ENCODE results near the gene FAM72B.
A peak's percentile ranks its signal among the peaks of the same experiment; 100 is the strongest.
"Not testable (repeated sequence)": the region's sequence is repeated elsewhere in the genome, so short reads cannot be mapped to it uniquely, and the experiment has no call there.

FAM72B gene

GRCh38 chr1:121184290-121185127 is at the start of gene FAM72B, which contains the start of gene SRGAP2C:
Gene FAM72B, minus strand, starts transcription at chr1:121184340. Its CDS starts 851 bp downstream, at chr1:121183489.
Gene SRGAP2C, plus strand, starts transcription at chr1:121184975. Its CDS starts 2,472 bp downstream, at chr1:121187447.
- not testable (repeated sequence) for H3K27me3 ChIP-seq (ENCODE audit: control insufficient read depth in 5 of 5, insufficient read depth in 4 of 5, low read length in 5 of 5); H3K36me3 ChIP-seq (ENCODE audit: control insufficient read depth in 5 of 5, insufficient read depth in 5 of 5, low read length in 5 of 5); H3K9ac ChIP-seq (ENCODE audit: low read length in 5 of 5); H3K27ac ChIP-seq (ENCODE audit: low read depth, low read length); H3K4me1 ChIP-seq (ENCODE audit: control insufficient read depth in 5 of 5, insufficient read depth in 5 of 5, low read length in 5 of 5); H3K9me3 ChIP-seq (ENCODE audit: control insufficient read depth in 5 of 5, low read length in 5 of 5)
- H3K4me3 ChIP-seq (ENCODE audit: low read depth in 1 of 5, low read length in 5 of 5), result peak within 1 kb of the TSS in 3 of 5 donors; percentile 11 to 52 (median 18)

GRCh38 chr1:121232445-121233125 is 48.4 kb upstream of the FAM72B start:
- H3K9me3 ChIP-seq (ENCODE audit: control insufficient read depth in 5 of 5, low read length in 5 of 5); H3K27ac ChIP-seq (ENCODE audit: low read depth, low read length); H3K36me3 ChIP-seq (ENCODE audit: control insufficient read depth in 5 of 5, insufficient read depth in 5 of 5, low read length in 5 of 5); H3K4me3 ChIP-seq (ENCODE audit: low read depth in 1 of 5, low read length in 5 of 5); H3K9ac ChIP-seq (ENCODE audit: low read length in 5 of 5); H3K4me1 ChIP-seq (ENCODE audit: control insufficient read depth in 5 of 5, insufficient read depth in 5 of 5, low read length in 5 of 5); H3K27me3 ChIP-seq (ENCODE audit: control insufficient read depth in 5 of 5, insufficient read depth in 4 of 5, low read length in 5 of 5): not testable (repeated sequence)

DNA sequence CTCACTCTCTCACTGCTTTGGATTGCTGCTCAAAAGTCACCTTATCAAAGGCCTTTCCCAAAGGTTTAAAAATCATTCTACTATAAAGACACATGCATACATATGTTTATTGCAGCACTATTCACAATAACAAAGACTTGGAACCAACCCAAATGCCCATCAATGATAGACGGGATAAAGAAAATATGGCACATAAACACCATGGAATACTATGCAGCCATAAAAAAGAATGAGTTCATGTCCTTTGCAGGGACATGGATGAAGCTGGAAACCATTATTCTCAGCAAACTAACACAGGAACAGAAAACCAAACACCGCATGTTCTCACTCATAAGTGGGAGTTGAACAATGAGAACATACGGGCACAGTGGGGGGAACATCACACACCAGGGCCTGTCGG is 46.5 kb upstream of the FAM72B start:
- not testable (repeated sequence) for H3K27ac ChIP-seq (ENCODE audit: low read depth, low read length); H3K27me3 ChIP-seq (ENCODE audit: control insufficient read depth in 5 of 5, insufficient read depth in 4 of 5, low read length in 5 of 5); H3K36me3 ChIP-seq (ENCODE audit: control insufficient read depth in 5 of 5, insufficient read depth in 5 of 5, low read length in 5 of 5); H3K9ac ChIP-seq (ENCODE audit: low read length in 5 of 5); H3K4me1 ChIP-seq (ENCODE audit: control insufficient read depth in 5 of 5, insufficient read depth in 5 of 5, low read length in 5 of 5); H3K9me3 ChIP-seq (ENCODE audit: control insufficient read depth in 5 of 5, low read length in 5 of 5); H3K4me3 ChIP-seq (ENCODE audit: low read depth in 1 of 5, low read length in 5 of 5)

- not testable (repeated sequence) for H3K9ac ChIP-seq (ENCODE audit: low read length in 5 of 5); H3K27me3 ChIP-seq (ENCODE audit: control insufficient read depth in 5 of 5, insufficient read depth in 4 of 5, low read length in 5 of 5); H3K4me3 ChIP-seq (ENCODE audit: low read depth in 1 of 5, low read length in 5 of 5); H3K36me3 ChIP-seq (ENCODE audit: control insufficient read depth in 5 of 5, insufficient read depth in 5 of 5, low read length in 5 of 5); H3K27ac ChIP-seq (ENCODE audit: low read depth, low read length); H3K4me1 ChIP-seq (ENCODE audit: control insufficient read depth in 5 of 5, insufficient read depth in 5 of 5, low read length in 5 of 5); H3K9me3 ChIP-seq (ENCODE audit: control insufficient read depth in 5 of 5, low read length in 5 of 5)
Measured at GRCh38 chr1:121227544-121228330, 43.6 kb upstream of the FAM72B start.

GRCh38 chr1:121226925-121227324 is 42.8 kb upstream of the FAM72B start:
- not testable (repeated sequence) for H3K36me3 ChIP-seq (ENCODE audit: control insufficient read depth in 5 of 5, insufficient read depth in 5 of 5, low read length in 5 of 5); H3K9me3 ChIP-seq (ENCODE audit: control insufficient read depth in 5 of 5, low read length in 5 of 5); H3K27ac ChIP-seq (ENCODE audit: low read depth, low read length); H3K4me1 ChIP-seq (ENCODE audit: control insufficient read depth in 5 of 5, insufficient read depth in 5 of 5, low read length in 5 of 5); H3K27me3 ChIP-seq (ENCODE audit: control insufficient read depth in 5 of 5, insufficient read depth in 4 of 5, low read length in 5 of 5); H3K9ac ChIP-seq (ENCODE audit: low read length in 5 of 5); H3K4me3 ChIP-seq (ENCODE audit: low read depth in 1 of 5, low read length in 5 of 5)

- H3K4me3 ChIP-seq (ENCODE audit: low read depth in 1 of 5, low read length in 5 of 5); H3K27me3 ChIP-seq (ENCODE audit: control insufficient read depth in 5 of 5, insufficient read depth in 4 of 5, low read length in 5 of 5); H3K27ac ChIP-seq (ENCODE audit: low read depth, low read length); H3K9me3 ChIP-seq (ENCODE audit: control insufficient read depth in 5 of 5, low read length in 5 of 5); H3K4me1 ChIP-seq (ENCODE audit: control insufficient read depth in 5 of 5, insufficient read depth in 5 of 5, low read length in 5 of 5); H3K9ac ChIP-seq (ENCODE audit: low read length in 5 of 5); H3K36me3 ChIP-seq (ENCODE audit: control insufficient read depth in 5 of 5, insufficient read depth in 5 of 5, low read length in 5 of 5): not testable (repeated sequence)
Measured at GRCh38 chr1:121226295-121226904, 42.3 kb upstream of the FAM72B start.

DNA sequence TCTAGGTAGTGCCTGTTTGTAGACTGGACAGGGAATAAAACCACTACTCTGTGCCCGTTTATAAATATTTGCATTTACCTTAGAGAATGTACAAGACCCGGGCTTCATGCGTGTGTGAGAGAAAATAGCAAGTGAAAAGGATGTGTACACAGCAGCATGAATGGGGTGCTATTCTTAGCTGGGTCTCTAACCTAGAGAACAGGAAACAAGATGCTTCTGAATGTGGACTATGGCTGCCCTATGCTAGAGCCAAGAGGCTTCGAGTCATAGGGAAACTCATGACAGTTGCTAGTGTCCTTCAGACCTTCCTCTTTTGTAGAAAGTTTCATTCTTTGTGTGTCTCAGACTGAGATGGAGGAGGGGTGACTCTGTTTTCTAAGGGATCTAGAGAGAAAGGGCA is 40.6 kb upstream of the FAM72B start:
- H3K4me1 ChIP-seq (ENCODE audit: control insufficient read depth in 5 of 5, insufficient read depth in 5 of 5, low read length in 5 of 5); H3K9ac ChIP-seq (ENCODE audit: low read length in 5 of 5); H3K9me3 ChIP-seq (ENCODE audit: control insufficient read depth in 5 of 5, low read length in 5 of 5); H3K27ac ChIP-seq (ENCODE audit: low read depth, low read length); H3K4me3 ChIP-seq (ENCODE audit: low read depth in 1 of 5, low read length in 5 of 5); H3K36me3 ChIP-seq (ENCODE audit: control insufficient read depth in 5 of 5, insufficient read depth in 5 of 5, low read length in 5 of 5); H3K27me3 ChIP-seq (ENCODE audit: control insufficient read depth in 5 of 5, insufficient read depth in 4 of 5, low read length in 5 of 5): not testable (repeated sequence)

DNA sequence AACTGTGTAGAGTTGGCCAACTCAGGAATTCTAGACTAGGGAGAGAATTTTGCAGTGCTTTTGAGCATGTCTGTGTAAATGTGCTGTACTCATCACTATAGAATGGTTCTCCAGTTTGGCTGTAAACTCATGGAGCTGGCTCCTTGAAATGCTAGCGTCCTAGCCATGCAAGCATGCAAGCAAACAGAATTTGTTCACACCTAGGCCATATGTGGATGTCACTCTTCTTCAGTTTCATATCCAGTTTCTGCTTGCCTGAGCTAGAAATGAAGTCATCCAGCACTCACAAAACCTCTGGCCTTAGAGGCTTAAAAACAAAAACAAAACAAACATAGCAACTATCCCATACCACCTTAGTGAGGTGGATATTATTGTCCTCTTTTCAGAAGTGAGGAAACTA is 37.6 kb upstream of the FAM72B start:
- H3K27me3 ChIP-seq (ENCODE audit: control insufficient read depth in 5 of 5, insufficient read depth in 4 of 5, low read length in 5 of 5); H3K9ac ChIP-seq (ENCODE audit: low read length in 5 of 5); H3K36me3 ChIP-seq (ENCODE audit: control insufficient read depth in 5 of 5, insufficient read depth in 5 of 5, low read length in 5 of 5); H3K4me1 ChIP-seq (ENCODE audit: control insufficient read depth in 5 of 5, insufficient read depth in 5 of 5, low read length in 5 of 5); H3K4me3 ChIP-seq (ENCODE audit: low read depth in 1 of 5, low read length in 5 of 5); H3K9me3 ChIP-seq (ENCODE audit: control insufficient read depth in 5 of 5, low read length in 5 of 5); H3K27ac ChIP-seq (ENCODE audit: low read depth, low read length): not testable (repeated sequence)

DNA sequence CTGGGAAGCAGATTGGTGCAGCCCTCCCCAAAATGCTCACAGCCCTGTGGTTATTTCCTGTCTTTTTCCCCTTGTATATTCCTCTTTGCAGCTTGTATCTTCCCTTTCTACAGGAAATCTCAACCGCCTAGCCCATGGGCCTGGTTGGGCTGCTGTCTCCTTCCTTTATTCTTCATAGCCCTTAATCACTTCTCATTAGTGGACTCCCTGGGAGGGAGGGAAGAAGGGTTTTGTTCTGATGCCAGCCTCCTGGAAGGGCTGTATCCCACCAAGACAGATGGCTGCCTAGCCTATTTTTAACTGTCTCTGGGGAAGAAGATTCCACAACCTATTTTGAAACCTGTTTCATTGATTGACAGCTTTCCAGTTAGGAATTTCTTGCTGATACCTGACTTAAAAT is 32.5 kb upstream of the FAM72B start:
- H3K9me3 ChIP-seq (ENCODE audit: control insufficient read depth in 5 of 5, low read length in 5 of 5); H3K27me3 ChIP-seq (ENCODE audit: control insufficient read depth in 5 of 5, insufficient read depth in 4 of 5, low read length in 5 of 5); H3K4me1 ChIP-seq (ENCODE audit: control insufficient read depth in 5 of 5, insufficient read depth in 5 of 5, low read length in 5 of 5); H3K27ac ChIP-seq (ENCODE audit: low read depth, low read length); H3K36me3 ChIP-seq (ENCODE audit: control insufficient read depth in 5 of 5, insufficient read depth in 5 of 5, low read length in 5 of 5); H3K4me3 ChIP-seq (ENCODE audit: low read depth in 1 of 5, low read length in 5 of 5); H3K9ac ChIP-seq (ENCODE audit: low read length in 5 of 5): not testable (repeated sequence)

Data from subcutaneous abdominal adipose tissue (tissue), 5 donors.